ENCODE results near the gene TLE4.

- TF ChIP-seq CTCF (IDR thresholded peaks at IDR 0.05), result no peak
- TF ChIP-seq POLR2A (IDR thresholded peaks at IDR 0.05), result no peak
These were observed 88.8 kb downstream of the TLE4 start for GRCh38 chr9:79660615-79661014.

Measured in Peyer's patch (tissue), 4 donors.